ENCODE data around the gene FMNL2.
"Not testable (repeated sequence)": the region's sequence is repeated elsewhere in the genome, so short reads cannot be mapped to it uniquely, and the experiment has no call there.

The FMNL2 gene

DNA sequence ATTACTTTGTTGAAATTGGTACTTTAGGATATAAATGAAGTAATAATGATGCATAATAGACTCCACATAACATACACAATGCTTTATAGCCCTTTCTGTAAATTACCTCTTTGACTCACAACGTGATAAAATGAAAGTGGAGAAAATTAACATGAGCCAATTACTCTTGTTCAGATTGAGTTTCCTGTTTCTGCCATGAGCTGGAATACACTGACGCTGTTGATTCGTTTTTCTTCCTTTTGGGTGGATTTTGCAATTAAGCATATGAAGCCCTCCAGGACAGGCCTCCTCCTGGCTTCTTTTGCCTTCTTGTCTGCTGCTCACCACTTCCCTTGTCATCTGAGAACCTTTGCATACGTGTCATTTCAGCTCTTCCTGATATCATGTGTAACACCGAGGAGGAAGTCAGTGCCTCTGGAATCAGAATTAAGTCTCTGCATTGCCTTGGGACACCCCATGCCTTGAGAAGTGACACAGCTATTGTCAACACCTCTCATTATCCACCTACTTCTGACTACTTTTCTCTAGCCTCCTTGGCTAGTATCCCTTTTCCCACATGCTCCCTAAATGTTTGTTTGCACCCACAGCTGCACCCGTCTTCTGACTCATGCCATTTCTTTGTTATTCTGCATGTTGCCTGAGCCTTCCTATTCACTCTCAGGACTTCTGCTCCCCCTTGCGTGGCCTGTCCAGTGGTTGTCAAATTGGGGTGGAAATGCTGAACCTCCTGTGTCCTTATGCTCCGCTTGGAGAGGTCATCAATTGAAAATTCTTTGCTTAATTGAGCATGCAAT is 134.1 kb downstream of the FMNL2 start:
- DNase-seq (ENCODE audit: low read depth in 3 of 3), result no peak

DNA sequence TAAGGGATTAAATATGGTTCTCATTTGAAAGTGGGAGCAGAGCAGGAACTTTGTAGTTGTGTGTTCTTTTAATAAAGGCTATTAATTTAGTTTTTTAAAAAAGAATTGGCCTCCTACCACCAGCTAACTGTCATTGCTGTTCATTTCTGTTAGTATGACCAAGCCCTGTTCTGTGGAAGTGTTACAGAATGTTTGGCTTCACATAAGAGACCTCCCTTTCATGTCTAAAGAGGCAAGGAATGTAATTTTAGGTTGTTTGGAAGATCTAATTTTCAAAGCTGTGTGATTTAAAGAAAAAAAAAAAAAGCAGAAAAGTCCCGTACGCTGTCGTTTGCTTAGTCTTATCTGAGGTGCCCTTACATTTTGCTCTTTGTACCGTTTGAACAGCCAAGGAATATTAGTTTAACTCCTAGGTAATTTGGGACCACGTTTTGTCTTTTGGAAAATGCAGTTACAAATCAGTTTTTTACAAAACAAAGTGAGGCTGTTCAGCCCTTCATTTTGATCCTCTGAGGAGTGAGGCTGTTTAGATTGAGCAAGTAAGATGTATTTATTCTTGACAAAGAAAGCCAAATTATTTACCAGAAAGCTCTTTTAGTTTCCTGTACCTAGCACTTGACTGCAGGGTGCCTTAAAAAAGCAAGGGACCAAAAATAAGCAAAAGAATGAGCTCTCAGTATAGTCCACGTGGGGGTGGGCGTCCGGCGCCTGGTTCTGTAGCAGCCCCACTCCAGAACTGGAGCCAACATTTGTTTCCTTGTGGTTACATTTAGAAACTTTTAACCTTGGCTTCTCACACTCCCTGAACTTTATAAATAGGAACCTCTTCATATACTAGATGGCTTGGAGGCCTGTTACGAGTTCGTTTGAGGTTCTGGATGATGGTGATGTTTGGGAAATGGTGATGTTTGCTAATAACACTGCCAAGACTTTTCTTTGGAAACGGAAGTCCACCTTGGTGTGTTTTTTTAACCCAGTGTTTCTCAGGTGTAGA is 136.2 kb downstream of the FMNL2 start:
- DNase-seq (ENCODE audit: low read depth in 3 of 3), result no peak

DNA sequence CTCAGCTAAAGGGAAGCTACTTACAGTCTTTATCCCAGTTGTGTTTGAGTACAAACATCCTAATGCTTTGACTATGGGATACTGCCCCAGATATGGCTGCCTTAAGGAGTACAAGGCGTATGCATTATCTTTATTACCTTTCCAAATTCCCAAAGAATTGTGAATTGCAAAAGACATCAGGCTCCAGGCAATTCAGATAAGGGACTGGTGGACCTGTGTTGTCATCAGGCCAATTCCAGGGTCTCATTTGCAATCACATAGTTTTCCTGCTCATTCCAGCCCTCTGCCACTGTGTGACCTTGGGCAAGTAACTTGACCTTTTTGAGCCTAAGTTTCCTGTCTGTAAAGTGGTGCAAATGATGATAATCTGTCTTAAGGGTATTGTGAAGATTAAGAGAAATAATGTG is 137.5 kb downstream of the FMNL2 start:
- no peak for DNase-seq (ENCODE audit: low read depth in 3 of 3)

DNA sequence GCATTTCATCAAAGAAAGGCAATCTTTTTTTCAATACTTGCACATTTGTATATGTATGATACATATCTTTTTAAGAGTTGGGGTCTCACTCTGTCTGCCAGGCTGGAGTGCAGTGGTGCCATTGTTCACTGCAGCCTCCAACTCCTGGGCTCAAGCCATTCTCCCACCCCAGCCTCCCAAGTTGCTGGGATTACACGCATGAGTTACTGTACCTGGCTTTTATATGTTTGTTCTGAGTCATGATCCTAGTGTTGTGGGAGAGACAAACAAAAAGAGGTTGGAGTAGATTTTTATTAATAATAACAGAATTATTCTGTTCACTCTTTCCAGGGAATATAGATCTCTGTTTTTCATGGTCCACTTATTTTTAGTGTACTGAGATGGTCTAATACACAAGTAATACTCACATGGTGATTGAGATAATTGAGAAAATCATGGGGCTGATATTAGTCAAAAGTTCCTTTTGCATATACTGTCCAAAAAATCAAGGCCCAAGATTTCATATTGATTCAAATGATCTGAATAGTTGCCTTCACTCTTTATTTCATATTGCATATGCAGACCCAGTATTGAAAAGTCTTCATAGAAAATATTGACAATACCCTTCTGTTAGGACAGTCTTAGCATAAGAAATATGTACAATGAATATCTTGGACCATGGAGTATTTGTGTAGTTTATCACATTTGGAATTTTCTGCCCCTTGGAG is 138.3 kb downstream of the FMNL2 start:
- DNase-seq (ENCODE audit: low read depth in 3 of 3), result no peak

DNA sequence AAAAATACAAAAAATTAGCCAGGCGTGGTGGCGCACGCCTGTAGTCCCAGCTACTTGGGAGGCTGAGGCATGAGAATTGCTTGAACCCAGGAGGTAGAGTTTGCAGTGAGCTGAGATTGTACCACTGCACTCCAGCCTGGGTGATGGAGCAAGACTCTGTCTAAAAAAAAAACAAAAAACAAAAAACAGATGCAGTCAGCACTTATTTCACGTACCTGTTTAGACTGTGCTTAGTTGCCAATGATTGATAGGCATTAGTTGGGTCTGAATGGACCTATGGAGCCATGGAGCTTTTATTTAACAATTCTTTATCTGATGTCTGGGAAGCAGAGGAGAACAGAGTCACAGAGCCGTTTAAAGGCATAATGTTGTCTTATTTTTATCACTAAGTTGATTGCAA is 139.5 kb downstream of the FMNL2 start:
- DNase-seq (ENCODE audit: low read depth in 3 of 3), result not testable (repeated sequence)

DNA sequence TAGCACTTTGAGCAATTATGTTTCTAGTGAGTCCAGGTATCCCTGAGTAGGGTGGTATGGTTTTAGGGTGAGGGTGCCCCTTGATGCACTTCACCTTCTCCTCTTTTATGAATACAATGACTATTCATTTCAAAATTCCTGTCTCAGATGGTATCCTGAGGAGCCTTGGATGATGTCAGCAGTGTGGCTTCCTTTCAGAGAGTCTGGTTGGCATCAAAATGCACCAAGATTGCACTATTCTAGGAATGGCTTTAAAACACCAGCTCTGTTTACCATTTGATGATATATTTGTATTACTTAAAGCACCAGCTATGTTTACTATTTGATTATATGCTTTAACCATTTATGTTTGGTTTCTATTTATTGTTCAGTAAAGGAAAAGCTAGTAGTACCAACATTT is 141.0 kb downstream of the FMNL2 start:
- DNase-seq (ENCODE audit: low read depth in 3 of 3), result no peak

DNA sequence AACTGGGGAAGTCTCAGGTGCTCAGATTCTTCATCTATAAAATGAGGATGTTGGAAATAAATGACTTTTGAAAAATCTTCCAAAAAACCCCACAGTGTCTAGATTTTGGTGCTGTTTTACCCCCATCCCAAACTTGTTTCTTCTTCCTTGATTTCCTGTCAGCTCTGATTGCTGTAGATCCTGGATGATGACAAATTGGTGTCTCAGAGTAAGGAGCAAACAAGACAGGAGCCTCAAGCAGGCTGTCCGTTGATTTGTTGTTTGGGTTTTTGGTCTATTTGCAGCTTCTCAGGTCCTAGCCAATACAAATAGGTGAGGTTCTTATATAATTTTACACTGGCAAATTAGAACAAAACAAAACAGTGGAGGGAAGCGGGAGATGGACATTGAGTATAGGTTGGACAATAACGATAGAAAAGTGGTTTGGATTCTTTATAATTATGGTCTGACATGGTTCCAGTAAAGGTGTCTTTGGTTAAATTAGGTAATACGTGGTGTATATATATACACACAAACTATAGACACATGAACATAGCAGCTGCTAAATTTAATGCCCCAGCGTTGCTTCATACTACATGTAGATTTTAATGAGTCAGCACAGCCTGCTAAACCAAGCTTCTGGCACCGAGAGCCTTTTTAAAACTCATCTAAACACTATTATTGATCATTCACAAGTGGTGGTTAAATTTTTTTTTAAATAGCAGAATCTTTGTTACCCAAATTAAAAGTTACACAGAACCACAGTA is 142.5 kb downstream of the FMNL2 start:
- DNase-seq (ENCODE audit: low read depth in 3 of 3), result no peak

DNA sequence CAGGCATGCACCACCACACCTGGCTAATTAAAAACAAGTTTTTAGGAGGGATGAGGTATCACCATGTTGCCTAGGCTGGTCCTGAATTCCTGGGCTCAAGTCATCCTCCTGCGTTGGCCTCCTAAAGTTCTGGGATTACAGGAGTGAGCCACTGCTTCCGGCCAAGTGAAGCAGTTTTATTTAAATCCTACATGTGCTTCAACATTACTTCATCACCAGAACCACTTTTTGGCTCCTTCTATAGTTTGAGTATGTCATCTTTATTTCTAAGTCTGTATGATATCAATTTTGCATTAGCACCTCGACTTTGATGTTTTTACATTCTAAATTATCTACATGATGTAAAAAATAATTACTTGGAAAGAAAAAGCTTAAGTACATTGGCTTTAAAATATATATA is 144.3 kb downstream of the FMNL2 start:
- no peak for DNase-seq (ENCODE audit: low read depth in 3 of 3)

DNA sequence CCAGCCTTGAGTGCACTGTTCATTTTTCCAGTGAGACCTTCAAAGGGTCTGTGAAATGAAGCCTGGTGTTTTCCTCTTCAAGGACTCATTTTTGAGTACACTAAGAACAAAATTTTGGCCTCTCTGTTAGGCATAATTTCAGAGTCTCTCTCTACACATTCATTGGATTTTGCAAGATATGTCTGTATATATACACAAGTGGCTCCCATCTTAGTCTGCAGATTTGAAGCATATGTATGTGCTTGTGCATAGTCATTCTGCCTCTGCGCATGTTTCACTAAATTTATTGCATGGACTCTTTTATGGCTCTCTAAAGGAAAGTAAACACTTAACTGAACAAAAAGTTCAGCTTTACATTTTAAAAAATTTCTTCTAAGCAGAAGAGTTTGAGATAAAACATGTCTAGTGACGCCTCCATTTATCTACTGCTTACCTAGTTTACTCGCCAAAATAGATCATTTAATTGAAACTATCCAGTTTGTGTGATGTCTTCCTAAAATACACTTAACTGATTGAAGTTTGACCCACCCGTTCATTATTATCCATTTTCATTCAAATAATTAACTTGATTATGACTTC is 145.9 kb downstream of the FMNL2 start:
- no peak for DNase-seq (ENCODE audit: low read depth in 3 of 3)

DNA sequence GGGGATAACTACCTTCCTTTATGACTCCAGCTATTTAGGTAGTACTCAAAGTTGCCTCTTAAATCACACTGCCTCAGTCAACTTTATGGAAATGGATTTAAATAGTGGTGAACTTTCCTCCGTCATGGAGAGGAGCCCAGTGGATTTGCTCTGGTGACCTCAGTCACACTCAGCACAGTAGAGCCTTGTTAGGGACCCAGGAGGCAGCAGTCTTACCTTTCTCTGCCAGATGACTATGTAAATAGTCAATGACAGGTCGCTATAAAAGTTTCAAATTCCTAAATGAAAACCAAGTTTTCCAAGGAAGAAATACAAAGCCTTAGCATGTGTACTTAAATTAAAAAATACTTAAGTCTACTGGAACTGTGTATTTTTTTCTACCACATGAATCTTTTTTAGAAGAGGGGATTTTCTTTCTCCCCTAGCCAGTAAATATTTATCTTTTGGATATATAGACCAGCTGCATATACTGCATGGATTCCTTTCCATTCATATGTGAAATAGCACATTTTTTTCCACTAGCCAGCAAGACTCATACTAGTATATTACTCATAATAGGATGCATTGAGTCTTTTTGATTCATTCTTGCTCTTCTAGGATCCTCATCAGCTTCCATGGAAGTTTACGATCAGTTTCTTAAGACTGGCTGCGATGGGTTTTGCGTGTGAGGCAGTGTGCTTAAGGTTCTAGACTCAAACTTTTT is 147.1 kb downstream of the FMNL2 start:
- DNase-seq (ENCODE audit: low read depth in 3 of 3), result no peak

DNA sequence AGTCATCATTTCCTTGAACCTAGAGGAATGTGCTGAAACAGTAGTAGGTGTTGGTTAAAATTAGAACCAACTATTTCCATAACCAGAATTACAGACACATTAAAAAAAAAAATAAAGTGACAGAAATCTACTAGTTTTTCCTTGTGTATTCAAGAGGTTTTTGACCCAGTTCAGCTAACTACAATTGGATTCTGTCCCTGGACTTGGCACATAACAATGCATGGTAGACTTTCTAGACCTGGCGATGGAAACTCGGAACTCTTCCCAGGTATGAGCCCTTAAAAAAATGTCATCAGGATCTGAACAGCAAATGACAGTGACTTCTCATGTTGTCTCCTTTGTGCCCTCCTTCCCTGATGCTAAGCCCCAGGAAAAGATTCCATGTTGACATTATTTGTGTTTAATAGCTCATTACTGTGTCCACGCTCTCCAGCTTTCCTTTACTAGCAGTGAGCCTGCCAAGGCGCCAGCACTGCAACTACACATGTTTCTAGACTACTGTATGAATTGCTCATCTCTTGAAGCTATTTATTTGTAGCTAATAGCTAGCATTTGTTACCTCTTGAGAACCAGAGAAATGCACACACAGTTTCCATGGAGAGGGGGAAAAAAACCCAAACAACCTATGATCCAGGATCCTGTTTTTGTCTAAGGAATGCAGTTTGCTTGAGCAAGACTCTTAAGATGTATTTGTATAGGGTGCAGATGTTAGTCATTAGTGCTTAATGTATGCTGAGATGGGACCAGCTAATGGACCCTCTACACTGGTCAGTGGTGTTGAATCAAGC is 148.5 kb downstream of the FMNL2 start:
- DNase-seq (ENCODE audit: low read depth in 3 of 3), result no peak

DNA sequence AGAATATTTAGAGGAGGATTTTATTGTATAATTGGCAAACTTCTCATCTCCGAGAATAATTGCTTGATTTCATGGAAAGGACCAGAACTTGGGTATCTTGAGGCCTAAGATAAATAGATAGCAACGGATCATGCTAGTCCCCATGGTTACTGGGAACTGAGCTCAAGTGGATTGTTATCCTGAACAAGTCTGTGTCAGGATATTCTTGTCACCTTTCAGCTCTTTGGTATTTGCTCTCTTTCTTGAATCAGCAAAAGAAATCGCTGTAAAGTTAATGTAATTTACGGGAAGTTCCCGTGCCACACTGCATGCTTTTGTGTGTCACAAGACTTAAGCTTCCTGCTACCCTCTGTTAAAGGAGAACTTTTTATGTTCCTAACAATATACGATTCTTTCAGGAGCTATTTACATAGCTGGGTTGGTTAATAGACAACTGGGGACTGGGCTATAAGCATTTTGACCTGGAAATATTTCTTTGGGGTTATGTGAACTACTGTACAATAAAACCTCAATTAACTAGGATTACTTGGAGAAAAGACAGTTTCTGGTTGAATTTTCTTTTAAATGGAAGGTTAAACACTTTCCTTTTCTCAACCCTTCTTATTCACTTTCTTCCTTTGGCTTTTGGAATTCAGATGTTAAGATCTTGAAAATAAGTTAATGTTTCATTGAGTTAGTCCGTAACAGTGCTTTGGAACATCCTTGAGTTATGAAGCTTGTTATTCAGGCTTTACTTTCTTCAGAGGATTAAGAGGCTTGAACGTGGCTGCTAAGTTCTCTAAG is 151.2 kb downstream of the FMNL2 start:
- DNase-seq (ENCODE audit: low read depth in 3 of 3), result no peak

DNA sequence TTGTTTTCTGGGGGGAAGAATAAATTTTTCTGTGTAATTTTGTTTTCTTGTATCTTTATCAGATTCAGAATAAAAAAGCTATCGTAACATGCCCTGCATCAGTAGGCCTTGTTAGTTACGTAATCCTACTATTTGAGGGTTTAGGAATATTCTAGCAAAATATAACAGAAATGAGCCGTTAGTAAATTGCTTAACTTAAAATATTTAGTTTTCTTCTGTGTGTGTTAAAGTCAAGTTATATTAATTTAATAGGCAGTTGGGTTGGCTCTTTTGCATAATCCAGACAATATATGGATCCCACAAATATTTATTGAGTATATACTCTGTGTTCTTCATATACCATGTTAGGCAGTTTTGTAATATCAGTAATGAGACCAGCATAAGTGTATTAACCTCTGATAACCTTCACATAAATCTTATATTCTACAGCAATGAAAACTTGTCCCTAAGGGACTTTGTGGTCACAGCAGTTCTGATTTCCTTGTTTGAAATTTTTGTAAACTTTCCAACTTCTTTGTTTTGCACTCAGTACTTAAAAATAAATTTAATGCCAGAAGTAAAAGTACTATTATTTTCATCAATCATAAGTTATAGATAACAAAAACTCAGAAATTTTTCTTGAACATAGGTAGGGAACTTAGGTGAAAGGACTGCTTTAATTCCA is 151.9 kb downstream of the FMNL2 start:
- DNase-seq (ENCODE audit: low read depth in 3 of 3), result no peak

DNA sequence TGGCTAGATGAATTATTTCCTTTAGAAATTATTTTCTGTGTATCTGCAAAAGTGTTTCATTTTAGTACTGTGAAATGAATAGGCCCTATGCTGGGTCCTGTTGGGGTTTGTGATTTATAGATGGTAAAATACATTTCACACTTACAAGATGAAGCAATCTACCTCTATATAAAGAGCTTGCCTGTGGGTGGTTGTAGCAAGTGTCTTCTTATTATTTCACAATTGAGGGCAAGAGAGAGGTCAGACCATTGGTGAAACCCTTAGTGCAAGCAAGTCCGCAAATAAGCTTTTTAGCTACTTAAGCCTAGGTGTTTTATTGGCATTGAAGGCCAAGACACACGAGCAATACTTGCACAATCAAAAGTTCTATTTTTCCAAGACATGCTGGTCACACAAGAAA is 153.1 kb downstream of the FMNL2 start:
- DNase-seq (ENCODE audit: low read depth in 3 of 3), result no peak

DNA sequence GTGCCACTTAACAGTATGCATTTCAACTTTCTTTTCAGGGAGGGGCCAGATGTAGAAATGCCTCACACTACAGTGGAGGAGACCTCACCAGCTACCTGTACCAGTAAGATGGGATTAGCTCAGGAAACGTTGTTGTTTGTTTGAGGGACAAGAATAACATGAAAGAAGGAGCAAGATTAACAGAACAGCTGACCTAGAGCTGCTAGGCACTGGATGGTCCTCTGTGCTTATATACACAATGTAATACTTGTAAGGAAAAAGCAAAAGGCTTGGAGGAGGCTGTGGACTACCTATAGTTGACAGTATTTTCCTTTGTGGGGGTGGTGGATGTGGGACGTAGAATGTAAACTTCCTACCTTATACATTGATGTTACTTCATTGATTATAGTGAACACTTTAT is 154.4 kb downstream of the FMNL2 start:
- no peak for DNase-seq (ENCODE audit: low read depth in 3 of 3)

DNA sequence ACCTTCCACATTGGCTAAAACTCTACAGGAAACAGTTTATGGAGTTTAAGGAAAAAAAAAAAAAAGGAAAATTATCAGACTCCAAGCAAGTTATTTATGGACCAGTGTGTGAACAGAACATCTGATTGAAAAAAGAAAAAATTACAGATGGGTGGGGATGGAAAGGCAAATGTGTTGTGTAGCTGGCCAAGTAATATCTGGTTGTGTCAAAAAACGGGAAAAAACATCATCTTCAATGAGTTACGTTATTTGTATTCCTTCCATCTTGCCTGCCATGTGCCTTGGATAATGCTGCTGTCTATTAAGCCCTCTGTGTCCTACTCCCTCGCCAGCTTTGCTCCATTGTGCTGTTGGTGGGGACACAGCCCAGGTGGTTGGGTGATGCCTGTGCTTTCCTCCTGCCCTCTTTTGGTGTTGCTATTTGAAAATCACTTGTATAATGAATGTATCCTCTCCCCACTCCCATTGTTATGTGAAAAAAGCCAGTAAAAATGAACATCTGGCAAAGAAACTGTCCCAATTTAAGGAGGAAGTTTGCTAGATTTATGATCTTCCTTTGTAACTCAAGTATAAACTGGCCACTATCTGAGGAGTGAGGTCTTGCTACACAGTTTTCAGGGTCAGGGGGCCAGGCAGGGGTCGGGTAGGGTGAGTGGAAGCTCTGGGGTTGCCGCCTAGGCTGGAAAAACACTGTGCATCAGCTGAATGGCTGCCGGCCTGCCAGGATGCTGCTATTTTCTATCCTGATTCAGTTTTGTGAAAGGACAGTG is 155.9 kb downstream of the FMNL2 start:
- DNase-seq (ENCODE audit: low read depth in 3 of 3), result no peak

DNA sequence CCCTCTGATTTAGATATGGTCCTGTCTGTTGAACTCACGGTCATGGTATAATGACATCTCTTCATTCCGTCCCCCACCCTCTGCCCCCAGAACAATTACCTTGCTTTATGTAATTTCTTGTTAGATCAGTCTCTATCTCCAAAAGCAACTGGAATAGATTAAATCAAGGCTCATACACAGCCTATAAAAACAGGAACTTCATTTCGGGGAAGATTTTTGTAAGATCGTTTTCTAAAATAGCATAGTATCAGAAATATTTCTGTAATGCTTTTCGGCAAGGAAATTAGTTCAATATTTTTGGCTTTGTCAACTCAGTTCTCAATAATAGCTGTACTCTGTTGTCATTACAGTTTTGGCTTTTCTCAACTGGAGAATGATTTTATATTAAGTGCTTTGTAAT is 157.2 kb downstream of the FMNL2 start:
- no peak for DNase-seq (ENCODE audit: low read depth in 3 of 3)

DNA sequence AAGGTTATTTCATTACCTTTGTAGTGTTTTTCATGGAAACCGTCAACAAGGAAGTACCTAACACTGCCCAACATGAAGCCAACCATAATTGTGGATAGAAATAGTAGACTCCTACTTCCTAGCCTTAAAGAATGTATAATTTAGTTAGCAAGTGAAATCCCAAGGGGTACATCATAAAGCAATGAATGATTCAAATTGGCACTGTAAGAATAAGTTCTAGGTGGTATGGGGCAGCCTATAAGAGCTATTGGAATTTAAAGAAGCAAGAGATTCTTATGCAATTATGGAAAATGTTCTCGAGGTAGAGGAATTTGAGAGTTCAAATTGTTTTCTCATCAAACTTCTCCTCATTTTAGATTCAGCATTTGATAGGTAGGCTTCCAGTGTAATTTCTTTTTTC is 157.9 kb downstream of the FMNL2 start:
- DNase-seq (ENCODE audit: low read depth in 3 of 3), result no peak

Measured in stimulated activated CD4-positive, alpha-beta T cell treated with anti-CD3 and anti-CD28 coated beads, TNF-alpha, amount 100 ng/mL, for 48 hours (primary cell).